GM15510 (cell line): ENCODE results near the gene EQTN.

Experiments
- POLR2A ChIP-seq: IDR thresholded peaks from 3 replicates; pipeline ENCODE4 v1.6.1; 2011; ENCODE audit warnings: borderline replicate concordance; ENCODE audit not compliant: insufficient read length; ENCODE audit errors: extremely low read depth

The EQTN gene

DNA sequence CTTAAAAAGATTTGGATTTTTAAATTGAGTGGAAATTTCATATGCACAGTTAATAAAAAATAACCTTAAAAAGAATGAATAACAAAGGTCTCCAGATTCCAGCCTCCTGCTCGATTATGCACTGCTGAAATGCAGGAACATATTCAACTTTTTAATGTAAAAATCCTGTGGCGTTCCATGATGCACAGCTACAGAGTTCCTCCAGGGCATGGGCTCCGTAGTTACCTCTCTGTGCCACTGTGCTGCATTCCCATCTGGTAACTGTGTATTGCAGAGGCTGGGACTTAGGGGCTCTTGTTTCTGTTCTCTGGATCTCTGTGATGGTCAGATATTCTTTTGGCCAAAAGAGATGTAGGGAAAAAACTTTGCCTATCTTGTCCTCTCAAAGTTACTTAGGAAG, 31.5 kb upstream of the EQTN start:
- no peak for TF ChIP-seq POLR2A

DNA sequence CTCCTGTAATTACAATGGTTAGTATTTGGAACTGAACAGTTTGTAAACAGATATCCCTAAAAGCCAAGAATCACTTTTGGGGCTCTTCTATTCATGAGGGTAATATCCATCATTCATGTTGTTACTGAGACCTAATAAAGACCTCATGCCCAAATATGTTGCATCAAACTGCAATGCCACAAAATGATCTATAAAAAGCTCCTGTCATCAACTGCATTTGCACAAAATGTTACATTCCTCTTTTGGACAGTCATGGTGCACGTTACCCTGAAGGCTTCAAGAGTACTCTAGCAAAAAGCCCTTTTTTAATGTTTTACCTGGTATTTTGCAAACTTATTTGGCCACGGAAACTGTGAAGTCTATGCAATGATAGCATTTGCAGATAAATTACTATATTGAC, 14.2 kb upstream of the EQTN start:
- TF ChIP-seq POLR2A = no peak

DNA sequence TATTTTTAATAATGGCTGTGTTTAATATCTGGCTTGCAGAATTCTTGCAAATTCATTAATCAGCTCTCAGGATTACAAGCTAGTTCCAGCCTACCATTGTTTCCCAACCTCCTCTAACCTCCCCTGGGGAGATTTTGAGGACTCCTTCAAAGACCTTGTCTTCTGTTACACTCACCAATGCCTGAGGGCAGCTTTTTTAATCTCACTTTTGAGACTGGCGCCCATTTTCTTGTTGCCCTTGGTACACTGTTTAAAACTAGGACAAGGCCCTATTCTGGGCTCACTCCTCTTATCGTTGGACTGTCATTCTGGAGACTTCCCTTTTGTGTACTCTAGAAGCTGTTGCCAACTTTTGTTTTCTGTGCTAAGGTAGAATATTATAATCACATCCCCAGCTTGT, 13.6 kb upstream of the EQTN start:
- no peak for TF ChIP-seq POLR2A

DNA sequence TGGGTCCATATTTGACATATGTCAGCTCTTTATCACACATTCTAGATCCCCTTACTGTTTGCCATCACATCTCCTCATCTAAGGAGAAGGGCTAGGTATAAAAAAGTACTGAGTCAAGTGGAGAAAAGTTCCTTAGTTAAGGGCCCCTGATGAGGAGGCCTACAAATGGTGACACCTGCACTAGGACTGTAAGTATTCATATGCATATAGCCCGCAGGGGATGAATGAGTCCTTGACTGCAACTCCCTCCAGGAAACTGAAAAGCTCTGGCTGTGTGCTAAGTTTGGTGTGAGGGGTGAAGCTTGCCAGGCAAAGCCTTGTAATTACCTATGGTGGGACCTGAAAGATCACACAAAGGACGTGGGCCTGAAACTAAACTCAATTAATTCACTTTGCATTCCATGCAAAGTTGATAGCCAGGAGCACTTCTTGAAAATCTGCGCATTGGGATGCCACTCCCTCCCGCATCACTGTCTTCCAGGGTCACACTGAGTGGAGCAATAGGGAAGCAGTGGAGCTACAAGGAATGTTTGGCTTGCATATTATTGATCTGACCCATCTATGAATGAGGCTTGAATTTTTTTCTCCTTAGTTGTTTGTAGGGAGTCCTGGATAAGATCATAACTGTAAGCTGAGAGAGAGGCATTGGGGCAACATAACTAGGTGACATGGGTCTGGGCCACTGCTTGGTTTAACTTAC, 11.9 kb upstream of the EQTN start:
- no peak for TF ChIP-seq POLR2A

DNA sequence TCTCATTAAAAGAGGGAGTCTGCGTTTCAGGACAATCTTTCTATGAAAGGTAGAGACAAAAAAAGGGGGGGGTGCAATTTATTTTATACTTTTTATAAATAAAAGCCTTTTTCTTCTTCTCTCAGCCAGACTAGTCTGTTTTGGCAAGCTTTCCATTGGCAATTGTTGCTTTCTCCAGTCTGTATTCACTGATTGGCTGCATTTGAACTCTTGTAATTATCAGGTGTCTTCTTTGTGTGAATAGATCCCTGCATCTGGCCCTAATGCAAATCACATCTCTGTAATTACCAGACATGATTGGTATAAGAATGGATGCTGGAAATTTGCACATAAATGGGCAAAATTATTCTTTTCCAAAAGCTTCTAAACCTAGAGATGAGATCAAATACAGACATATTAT, 7.6 kb upstream of the EQTN start:
- no peak for TF ChIP-seq POLR2A

DNA sequence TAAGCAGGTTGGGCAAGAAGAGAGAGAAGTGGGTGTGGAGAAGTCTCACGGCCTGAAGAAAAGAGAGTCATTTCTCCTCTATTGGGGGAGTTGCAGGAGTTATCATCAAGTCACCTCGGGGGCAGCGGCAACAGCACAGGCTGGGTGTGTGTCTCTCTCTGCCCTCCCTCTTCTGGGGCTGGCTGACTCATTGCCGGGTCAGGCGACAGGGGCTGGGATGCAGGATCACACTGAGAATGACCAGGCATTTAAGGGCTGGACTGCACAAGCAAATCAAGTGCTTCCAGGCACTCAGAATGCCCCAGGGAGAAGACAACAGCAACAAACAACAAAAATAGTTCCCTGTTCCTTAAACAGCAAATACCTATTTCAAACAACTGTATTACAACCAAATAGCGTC, 6.3 kb upstream of the EQTN start:
- TF ChIP-seq POLR2A = no peak

DNA sequence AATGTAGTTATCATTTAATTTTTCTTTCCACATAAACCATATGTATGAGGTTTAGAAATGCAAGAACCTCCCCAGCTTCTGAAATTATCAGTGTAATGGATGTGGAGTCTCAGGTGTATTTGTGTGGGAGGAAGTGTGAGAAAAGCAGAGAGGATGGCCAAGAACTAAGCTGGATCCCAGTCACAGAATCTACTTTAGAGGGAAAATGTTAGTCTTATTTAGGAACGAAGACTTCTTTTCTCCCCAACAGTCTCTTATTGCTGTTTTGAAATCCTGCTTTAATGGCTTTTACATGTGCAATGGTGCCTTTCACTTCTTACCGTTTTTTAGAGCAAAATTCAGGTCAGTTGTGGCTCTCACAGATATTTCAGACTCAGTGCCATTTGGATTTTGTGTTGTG, 3.0 kb downstream of the EQTN start:
- TF ChIP-seq POLR2A = no peak

DNA sequence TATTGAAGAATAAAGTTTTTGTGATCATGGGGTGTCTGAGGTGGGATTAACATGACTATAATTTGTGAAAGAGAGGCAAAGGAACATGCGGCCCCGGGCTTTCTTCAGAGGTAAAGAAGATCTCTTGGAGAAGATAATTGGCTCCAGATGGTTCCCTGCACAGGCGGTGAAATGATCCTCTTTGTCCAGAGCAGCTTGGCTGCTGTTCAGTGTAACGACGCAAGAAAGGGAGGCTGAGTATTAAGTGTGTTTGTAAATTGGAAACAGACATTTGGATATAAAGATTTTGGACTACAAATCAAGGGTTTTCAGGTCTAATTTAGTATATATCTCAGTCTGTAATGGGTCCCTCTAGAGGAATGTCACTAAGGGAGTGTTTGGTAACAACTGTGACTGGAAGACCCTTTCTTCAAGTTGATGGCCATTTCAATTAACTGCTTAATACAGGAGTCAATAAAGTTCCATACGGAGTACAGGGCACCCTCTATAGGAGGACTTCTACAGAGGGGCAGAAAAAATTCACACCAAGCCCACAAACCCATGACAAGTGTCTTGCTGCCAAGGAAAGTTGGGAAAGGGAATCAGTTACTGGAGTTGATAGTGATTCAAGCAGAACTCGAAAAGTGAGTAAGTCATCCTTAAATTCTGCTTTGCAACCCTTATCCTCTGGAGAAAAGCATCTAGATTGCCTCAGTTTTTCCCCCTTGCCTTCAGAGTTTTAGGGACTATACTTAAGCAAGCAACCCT, 4.1 kb downstream of the EQTN start:
- no peak for TF ChIP-seq POLR2A

DNA sequence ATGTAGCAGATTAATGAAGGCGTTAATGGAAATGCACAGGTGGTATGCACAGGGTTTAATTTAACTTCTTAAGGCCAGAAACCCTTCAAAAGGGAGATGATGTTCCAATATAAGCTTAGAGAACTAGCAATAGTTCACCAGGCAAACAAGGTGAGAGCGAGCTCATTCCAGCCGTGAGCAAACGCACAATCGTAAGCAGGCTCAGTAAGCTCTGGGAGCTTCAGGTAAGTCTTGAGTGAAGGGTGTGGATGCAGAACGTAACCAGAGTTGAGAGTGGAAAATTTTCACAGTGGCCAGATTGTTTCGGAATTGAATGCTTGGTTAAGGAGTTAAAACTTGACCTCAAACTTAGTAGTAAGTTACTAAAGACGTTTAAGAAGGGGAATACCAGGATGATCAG, 5.7 kb downstream of the EQTN start:
- no peak for TF ChIP-seq POLR2A

DNA sequence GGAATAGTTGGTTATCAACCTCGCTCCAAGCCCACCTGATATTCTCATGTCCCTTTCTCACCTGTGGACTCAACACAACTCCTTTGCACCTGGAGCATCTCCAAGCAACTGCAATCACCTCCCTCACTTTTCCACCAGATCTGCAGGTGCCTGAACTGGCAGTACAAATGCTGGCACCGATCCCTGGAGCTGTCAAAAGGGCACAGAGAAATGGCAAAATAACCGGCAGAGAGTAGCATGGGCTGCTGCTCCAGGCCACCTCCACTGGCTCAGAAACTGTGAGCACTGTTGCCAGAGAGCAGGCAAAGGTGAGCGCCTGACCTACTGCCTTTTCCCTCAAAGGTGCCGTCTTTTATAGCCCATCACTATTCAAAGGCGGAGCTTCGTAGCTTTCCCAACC, 14.7 kb downstream of the EQTN start:
- no peak for TF ChIP-seq POLR2A

DNA sequence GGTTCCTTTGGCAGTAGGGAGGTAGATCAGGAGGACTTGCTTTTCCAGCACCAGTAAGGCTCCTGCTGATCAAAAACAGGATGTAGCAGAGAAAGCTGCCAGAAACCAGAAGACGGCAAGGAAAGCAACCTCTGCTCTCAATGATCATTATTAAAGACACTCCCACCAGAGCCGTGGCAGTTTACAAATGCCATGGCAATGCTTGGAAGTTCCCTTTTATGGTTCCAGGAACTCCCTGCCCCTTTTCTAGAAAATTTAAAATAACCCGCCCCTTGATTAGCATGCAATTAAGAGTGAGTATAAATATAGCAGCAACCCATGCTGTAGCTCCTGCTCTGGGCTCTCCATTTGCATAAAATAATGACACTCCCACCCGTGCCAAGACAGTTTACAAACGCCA, 16.1 kb downstream of the EQTN start:
- TF ChIP-seq POLR2A = no peak

DNA sequence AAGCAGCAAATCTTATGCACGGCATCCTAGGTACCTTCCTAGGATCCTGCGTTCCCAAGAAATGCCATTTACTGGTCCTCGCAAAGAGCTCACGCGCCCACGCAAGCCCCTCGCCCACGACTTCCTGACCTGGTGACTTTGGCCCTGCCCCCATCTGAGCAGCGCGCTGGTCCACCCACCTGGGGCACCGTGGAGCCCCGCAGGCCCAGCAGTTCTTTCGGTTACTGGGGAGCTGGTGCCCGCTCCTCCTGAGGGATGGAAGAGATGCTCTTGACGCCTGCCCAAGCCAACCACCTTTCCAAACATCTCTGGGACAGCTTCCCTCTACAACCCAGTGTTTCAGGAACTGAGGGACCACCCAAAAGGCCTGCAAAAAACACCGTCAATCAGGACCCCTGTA, 16.7 kb downstream of the EQTN start:
- TF ChIP-seq POLR2A = no peak

DNA sequence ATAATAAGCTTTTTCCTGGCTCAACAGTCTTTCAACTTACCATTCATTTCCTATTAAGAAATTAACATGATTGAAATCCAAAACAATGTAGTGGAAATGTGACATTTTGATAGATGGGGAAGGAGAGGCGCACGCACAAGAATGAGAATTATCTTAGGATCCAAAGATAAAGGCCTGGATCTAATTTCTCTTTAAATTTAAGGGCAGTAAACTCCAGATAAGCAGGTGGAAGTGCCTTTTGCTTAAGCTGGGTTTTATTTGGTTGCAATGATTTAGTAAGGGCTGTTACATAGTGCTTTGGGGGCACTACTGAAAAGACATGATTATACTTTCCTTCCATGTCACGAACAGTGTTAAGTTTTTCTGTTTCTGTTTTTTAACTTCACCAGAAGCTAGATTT, 17.3 kb downstream of the EQTN start:
- no peak for TF ChIP-seq POLR2A

DNA sequence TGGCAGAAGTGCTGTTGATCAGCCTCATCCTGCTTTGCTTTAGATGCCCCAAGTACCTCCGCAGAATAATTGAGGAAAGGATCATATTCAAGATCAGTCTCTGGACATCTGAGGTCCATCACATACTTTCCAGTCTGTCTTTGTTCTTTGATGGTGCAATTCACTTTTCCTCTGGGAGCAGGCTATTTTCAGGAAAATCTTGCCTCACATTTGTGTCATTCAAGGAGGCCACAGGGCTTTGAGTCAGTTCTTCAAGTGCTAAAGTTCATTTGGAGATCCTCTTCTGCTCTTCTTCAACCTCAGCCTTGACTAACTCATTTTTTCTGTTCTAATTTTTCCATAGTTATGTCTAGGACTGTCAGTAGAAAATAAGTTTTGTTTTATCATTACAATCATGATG, 18.6 kb downstream of the EQTN start:
- TF ChIP-seq POLR2A = no peak

DNA sequence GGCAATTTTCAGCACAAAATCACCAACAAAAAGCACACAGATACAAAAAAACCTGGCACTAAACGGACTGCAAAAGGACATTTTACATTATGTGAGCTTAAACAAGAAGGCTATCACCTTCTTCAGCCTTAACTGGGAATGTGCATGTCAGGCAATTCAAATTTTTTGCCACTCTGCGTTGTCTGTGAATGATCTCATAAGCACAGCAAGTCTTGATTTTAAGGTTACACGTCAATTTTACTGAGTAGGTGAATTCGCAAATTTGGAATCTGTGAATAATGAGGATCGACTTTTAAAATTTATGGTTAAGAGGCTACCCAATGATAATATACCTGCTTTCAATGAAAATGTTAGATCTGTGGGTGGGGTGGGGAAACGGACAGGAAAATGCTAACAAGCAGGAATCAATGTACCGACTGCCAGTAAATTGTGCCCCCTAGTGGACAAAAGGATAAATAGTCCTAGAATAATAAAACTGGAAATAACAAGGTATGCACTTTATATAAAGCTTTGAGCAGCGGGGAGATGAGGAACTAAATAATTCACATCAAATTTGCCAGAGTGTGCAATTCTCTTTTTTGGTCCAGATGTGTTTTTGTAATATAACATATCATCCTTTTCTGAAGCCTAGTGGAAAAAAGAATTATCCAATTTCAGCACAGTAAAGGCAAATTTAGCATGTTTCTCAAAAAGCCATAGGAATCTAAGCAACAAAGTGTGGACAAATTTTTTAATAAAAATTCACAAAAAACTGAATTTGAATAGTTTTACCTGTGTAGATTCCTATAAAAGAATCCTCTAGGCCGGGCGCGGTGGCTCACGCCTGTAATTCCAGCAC, 20.5 kb downstream of the EQTN start:
- no peak for TF ChIP-seq POLR2A

DNA sequence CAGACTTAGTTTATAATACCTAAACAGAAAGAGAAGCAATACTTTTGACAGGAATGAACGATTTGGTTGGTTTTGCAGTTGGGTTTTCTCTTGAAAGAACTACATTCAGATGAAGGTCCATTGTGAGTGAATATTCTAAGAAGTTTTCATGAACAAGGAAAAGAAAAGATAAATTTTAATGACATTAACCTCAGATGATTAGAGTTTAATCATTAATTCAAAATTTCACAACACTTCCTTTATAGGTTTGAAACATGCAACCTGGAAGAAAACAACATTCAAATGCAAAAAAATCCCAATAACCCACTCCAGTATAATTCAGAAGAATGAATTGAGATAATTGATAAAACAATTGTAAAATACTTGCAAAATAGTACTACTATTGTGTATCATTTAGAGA, 23.8 kb downstream of the EQTN start:
- TF ChIP-seq POLR2A = no peak

DNA sequence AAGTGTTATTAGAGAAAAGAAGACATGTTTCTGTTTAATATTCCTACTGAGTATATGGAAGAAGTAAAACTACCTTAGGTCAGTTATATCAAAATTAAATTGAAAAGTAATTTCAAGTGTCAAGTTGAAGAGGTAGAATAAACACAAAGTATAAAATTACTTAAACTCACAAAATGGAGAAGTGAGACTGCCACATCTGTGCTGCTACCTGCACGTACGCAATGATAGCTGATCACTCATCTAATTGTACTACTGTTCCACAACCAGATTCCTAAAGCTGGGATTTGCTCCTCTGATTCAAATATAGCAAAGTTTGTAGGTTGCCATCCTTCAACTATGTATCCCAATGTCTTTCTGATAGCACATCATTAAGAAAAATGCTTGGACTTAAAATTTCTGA, 24.8 kb downstream of the EQTN start:
- no peak for TF ChIP-seq POLR2A
